NB4 (cell line): Measurements from ENCODE around the gene SLC35D3.

Experiments used
- POLR2A ChIP-seq: IDR thresholded peaks from 2 replicates; pipeline ENCODE4 v1.6.1; 2011; ENCODE audit warnings: mild to moderate bottlenecking; ENCODE audit not compliant: insufficient read length; ENCODE audit errors: extremely low read depth
- TF ChIP-seq, protein P1 (sequence below): IDR thresholded peaks from one replicate; pipeline ENCODE4 v1.5.1; 2012; ENCODE audit warnings: low read depth, low read length
- TF ChIP-seq, protein P2 (sequence below): IDR thresholded peaks from 2 replicates; pipeline ENCODE4 v1.6.1; 2011; ENCODE audit warnings: low read depth, low read length

DNA sequence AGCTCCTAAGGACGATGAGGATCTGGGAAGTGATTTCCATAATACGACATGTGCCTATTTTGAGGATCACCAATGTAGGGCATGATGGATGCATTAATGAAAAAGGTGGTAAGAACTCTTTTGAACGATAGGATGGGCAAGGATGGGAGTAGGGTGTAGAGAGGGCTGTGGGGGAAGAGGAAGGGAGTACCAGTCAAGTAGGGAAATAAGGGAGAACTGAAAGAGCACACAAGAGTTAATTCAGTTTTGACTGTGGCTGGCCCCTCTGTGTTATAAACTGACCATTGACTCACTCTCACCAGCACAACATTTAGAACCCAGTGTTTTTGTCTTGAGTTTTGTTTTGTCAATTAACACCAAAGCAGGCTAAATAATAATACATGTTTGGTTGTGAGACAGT lies 33.0 kb downstream of the SLC35D3 start:
- TF ChIP-seq, protein P1, sequence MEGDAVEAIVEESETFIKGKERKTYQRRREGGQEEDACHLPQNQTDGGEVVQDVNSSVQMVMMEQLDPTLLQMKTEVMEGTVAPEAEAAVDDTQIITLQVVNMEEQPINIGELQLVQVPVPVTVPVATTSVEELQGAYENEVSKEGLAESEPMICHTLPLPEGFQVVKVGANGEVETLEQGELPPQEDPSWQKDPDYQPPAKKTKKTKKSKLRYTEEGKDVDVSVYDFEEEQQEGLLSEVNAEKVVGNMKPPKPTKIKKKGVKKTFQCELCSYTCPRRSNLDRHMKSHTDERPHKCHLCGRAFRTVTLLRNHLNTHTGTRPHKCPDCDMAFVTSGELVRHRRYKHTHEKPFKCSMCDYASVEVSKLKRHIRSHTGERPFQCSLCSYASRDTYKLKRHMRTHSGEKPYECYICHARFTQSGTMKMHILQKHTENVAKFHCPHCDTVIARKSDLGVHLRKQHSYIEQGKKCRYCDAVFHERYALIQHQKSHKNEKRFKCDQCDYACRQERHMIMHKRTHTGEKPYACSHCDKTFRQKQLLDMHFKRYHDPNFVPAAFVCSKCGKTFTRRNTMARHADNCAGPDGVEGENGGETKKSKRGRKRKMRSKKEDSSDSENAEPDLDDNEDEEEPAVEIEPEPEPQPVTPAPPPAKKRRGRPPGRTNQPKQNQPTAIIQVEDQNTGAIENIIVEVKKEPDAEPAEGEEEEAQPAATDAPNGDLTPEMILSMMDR: no peak
- no peak for TF ChIP-seq POLR2A
- TF ChIP-seq, protein P2, sequence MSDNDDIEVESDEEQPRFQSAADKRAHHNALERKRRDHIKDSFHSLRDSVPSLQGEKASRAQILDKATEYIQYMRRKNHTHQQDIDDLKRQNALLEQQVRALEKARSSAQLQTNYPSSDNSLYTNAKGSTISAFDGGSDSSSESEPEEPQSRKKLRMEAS: no peak
